Heart left ventricle (tissue), 16 donors: ENCODE data around the gene HDAC4. TPM values are rescaled to one million over a fixed set of nuclear protein-coding genes. Genes with fewer than 3 reads are reported as not detected.

Source experiments
- ATAC-seq, 4 donors: fragments of 200-7000 bp; cut with Tn5 transposase; one replicate each; pipeline ENCODE4 v1.9.1; 2020 to 2022; ENCODE audit warnings: moderate library complexity in 4 of 4, mild to moderate bottlenecking in 3 of 4, moderate number of reproducible peaks in 1 of 4
- DNase-seq, 5 donors: peaks; one replicate each; pipeline ENCODE4 v3.0.0-alpha.2; 2020
- H3K27ac ChIP-seq, 12 donors: fragments of 200-600 bp; sonication (generic) in 4 of 12; one replicate each; pipeline versions ENCODE4 v1.5.0 to v1.8.0; 2016 to 2022; ENCODE audit warnings: mild to moderate bottlenecking in 2 of 12
- H3K27me3 ChIP-seq, 9 donors: fragments of 200-600 bp; sonication (generic) in 2 of 9; one replicate each; pipeline versions ENCODE4 v1.5.1 to v1.8.0; 2016 to 2022; ENCODE audit warnings: mild to moderate bottlenecking in 3 of 9
- H3K36me3 ChIP-seq, 9 donors: fragments of 200-600 bp; sonication (generic) in 2 of 9; one replicate each; pipeline versions ENCODE4 v1.5.0 to v1.8.0; 2018 to 2022; ENCODE audit warnings: mild to moderate bottlenecking in 2 of 9
- H3K4me1 ChIP-seq, 12 donors: fragments of 200-600 bp; sonication (generic) in 4 of 12; one replicate each; pipeline versions ENCODE4 v1.5.0 to v1.8.0; 2016 to 2022; ENCODE audit warnings: mild to moderate bottlenecking in 3 of 12
- H3K4me3 ChIP-seq, 12 donors: fragments of 200-600 bp; sonication (generic) in 4 of 12; one replicate each; pipeline versions ENCODE4 v1.5.0 to v1.8.0; 2017 to 2022; ENCODE audit warnings: mild to moderate bottlenecking in 9 of 12, moderate library complexity in 4 of 12
- H3K9me3 ChIP-seq, 12 donors: fragments of 200-600 bp; sonication (generic) in 4 of 12; one replicate each; pipeline versions ENCODE4 v1.5.0 to v1.8.0; 2016 to 2022; ENCODE audit warnings: mild to moderate bottlenecking in 1 of 12
- CTCF ChIP-seq, 12 donors: fragments of 200-600 bp; sonication (generic) in 4 of 12; IDR thresholded peaks; one replicate each; pipeline versions ENCODE4 v1.5.0 to v1.8.0; 2018 to 2022; ENCODE audit warnings: antibody characterized with exemption in 12 of 12, mild to moderate bottlenecking in 5 of 12
- POLR2A ChIP-seq, 2 donors: fragments of 450-650 bp; IDR thresholded peaks; one replicate each; pipeline ENCODE4 v1.6.1; 2017; ENCODE audit warnings: antibody characterized with exemption in 2 of 2, mild to moderate bottlenecking in 2 of 2, moderate library complexity in 2 of 2
- WGBS, 4 donors: extraction: QIAGEN DNeasy Blood & Tissue Kit in 2 of 4; methylation state at CpG; one replicate each; pipeline versions ENCODE4 v1.1.5 to v1.1.7; 2013 to 2018; 5-methylcytosine and 5-hydroxymethylcytosine counted together
- intact Hi-C, 10 donors: fragments of 100-400 bp; cut with DNase I; formaldehyde crosslinking; loops; one replicate each; pipeline versions ENCODE4 v1.11.1 to v1.14.2; 2022
- polyA plus RNA-seq, 2 donors: library from polyadenylated mRNA; stranded (reverse); fragments of 200-250 nt; gene quantifications; one replicate each; pipeline ENCODE4 v1.2.3, GENCODE V29; 2013
- total RNA-seq, 9 donors: library from RNA; depleted of rRNA in 2 of 9; stranded (reverse); fragments of >200 nt in 2 of 9; fragmentation: NEBNext Ultra II Directional in 3 of 9; extraction: Animal tissue kit (Norgen Biotek cat#: 25700) in 3 of 9; gene quantifications; one replicate each; pipeline versions ENCODE4 v1.1.0 to v1.2.4, GENCODE V29; 2016 to 2023
- donor health status: ischemic (EF 13 %, LVEDD 7.1; RV severe dilation, severe dysfunction).
- donor health status: healthy with polysubstance abuse.
- donor health status: DM: no; HTN: yes; CAD: no.
- donor health status: DM: no; HTN: no; CAD: no.
- donor health status: ischemic (EF 25% LVEDD 6.9; RV normal size, moderate dysfunction).
- donor health status: ischemic (EF 25% LVEDD 5.7; RV mildly dilated, moderate dysfunction).
- donor health status: healthy.
- donor health status: DM: yes; HTN: yes; CAD: no.
- donor health status: ischemic (EF 35%, LVEDD 5.7; RV mildly dilated, moderate dysfunction).
- donor health status: nonischemic (EF 11% LVEDD 7.7; RV severe dilation, severe dysfunction).
- donor health status: DM: yes; HTN: yes; CAD: no.
- donor health status: PGD.
- donor health status: ischemic (EF 29% LVEDD 5.4; RV normal size, mild dysfunction).
- donor health status: nonischemic (EF 23%, LVEDD 6.1; RV moderate dilation, normal function).

HDAC4 gene
- total and polyA plus RNA-seq, 11 donors, result 13.9 to 37.6 (median 27.5) TPM

DNA sequence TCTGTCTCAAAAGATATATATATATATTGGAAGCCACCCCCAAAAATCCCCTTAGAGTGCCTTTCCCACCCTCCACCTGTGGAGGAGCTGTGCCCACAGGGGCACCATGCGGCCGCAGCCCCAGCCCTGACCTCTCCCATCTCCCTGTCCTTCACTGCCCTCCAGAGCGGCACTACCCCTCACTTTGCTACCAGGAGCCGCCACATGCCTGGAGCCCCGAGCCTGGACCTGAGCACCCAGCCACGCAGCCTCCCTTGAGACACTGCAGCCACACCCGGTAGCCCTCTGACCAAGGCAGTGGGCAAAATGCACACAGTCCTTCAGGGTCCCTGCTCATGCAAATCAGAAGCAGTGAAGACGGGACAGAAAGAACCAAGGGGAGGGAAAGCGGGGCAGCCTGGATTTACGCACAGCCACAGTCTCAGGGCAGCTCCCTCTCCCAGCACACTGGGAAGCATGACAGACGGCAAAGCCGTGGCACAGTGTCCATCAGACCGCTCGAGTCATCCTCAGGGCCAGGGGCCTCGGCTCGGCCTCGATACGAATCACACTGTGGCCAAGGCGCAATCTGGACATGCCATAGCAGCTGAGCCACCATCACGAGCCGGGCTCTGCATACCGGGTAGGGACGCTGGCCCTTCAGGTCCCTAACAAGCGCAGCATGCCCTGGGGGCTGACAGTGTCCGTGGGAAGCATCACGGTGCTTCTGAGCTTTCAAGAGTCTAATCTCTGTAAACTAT, 10.1 kb downstream of the HDAC4 start:
- H3K4me3 ChIP-seq, result no peak overlapping the region
- H3K9me3 ChIP-seq, result no peaks in the 10 kb centered on the region
- DNase-seq (peak in 1 of 5 donors; percentile 40), ATAC-seq (no peak)
- H3K4me1 ChIP-seq, result peaks cover 6 to 52% (median 28%) of the 10 kb centered on the region in 12 donors
- peak overlapping the region in 1 of 12 donors; percentile 1 for H3K27ac ChIP-seq
- H3K27me3 ChIP-seq, result no peaks in the 10 kb centered on the region
- H3K36me3 ChIP-seq, result peaks cover 0 to 4% (median 0%) of the 10 kb centered on the region in 9 donors
- intact Hi-C loops, result loop anchor here in 6 of 10 donors (5.0 to 10.0 kb wide), 7 partner anchors 66 to 246 kb away; no protein-coding TSS in a partner anchor
- no peak for TF ChIP-seq POLR2A (IDR thresholded peaks at IDR 0.05)
- TF ChIP-seq CTCF (IDR thresholded peaks at IDR 0.05), result no peak
- 89 to 93% (median 91%) methylated on average over 17 to 26 of the region's 26 CpGs for WGBS, 4 donors

DNA sequence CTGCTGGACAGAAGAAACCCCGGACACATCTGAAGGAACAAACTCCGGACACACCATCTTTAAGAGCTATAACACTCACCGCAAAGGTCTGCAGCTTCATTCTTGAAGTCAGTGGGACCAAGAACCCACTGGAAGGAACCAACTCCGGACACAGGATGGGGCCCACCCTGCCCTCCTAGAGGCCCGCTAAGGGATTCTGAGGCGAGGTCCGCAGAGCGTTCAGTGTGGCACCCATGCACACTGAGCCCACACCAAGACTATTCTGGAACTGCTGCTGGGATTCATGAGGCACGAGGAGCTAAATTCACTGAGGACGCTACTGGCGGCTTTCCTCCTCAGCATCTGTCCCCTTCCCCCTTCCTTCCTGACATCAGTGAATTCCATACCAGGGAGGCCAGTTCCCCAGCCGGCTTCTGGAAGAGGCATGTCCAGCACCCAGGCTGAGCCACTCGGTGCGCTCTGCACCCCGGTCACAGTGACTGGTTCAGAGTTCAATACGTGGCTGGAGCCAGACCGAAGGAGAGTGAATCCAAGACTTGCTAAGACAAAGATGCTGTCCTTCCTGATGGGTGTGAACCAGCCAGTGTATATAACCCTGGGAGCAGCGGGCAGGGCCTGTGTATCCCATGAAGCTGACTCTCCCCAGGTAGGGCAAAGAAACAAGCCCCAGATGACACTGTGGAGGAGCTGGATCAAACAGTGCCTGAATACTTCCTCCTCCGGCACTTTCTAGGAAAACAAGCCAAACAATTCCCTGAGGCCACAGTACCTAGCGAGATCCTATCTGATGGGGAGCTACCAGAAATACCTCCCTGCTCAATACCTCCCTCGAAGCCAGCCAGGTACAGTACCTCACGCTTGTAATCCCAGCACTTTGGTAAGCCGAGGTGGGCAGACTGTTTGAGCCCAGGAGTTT, 11.1 kb downstream of the HDAC4 start:
- 92 to 97% (median 94%) methylated on average over 22 to 23 of the region's 23 CpGs for WGBS, 4 donors
- H3K4me3 ChIP-seq, result no peak overlapping the region
- H3K27me3 ChIP-seq, result no peaks in the 10 kb centered on the region
- peaks cover 0 to 4% (median 0%) of the 10 kb centered on the region in 9 donors for H3K36me3 ChIP-seq
- H3K4me1 ChIP-seq, result peaks cover 3 to 43% (median 24%) of the 10 kb centered on the region in 12 donors
- intact Hi-C loops, result loop anchor here in 6 of 10 donors (5.0 to 10.0 kb wide), 7 partner anchors 65 to 245 kb away; no protein-coding TSS in a partner anchor
- TF ChIP-seq CTCF (IDR thresholded peaks at IDR 0.05) (no peak), POLR2A (IDR thresholded peaks at IDR 0.05) (no peak)
- DNase-seq (peak in 1 of 5 donors; percentile 16), ATAC-seq (no peak)
- no peak overlapping the region for H3K27ac ChIP-seq
- no peaks in the 10 kb centered on the region for H3K9me3 ChIP-seq

GRCh38 chr2:239388236-239389151, 12.3 kb downstream of the HDAC4 start:
- no peaks in the 10 kb centered on the region for H3K27me3 ChIP-seq
- H3K36me3 ChIP-seq, result peaks cover 0 to 4% (median 0%) of the 10 kb centered on the region in 9 donors
- TF ChIP-seq CTCF (IDR thresholded peaks at IDR 0.05), result no peak
- TF ChIP-seq POLR2A (IDR thresholded peaks at IDR 0.05), result no peak
- no peaks in the 10 kb centered on the region for H3K9me3 ChIP-seq
- H3K4me3 ChIP-seq, result no peak overlapping the region
- WGBS, 4 donors, result 93 to 99% (median 94%) methylated on average over 18 to 20 of the region's 20 CpGs
- no peak overlapping the region for H3K27ac ChIP-seq
- intact Hi-C loops, result no loop called here
- DNase-seq (peak in 2 of 5 donors; percentile 7 to 8), ATAC-seq (no peak)
- peaks cover 3 to 31% (median 12%) of the 10 kb centered on the region in 12 donors for H3K4me1 ChIP-seq
